Measurements from ENCODE around the gene PTGES3. TPM values are rescaled to one million over a fixed set of nuclear protein-coding genes. Genes with fewer than 3 reads are reported as not detected.

Gene PTGES3
- total RNA-seq, 1 experiment from 2014 or later: 435 TPM

DNA sequence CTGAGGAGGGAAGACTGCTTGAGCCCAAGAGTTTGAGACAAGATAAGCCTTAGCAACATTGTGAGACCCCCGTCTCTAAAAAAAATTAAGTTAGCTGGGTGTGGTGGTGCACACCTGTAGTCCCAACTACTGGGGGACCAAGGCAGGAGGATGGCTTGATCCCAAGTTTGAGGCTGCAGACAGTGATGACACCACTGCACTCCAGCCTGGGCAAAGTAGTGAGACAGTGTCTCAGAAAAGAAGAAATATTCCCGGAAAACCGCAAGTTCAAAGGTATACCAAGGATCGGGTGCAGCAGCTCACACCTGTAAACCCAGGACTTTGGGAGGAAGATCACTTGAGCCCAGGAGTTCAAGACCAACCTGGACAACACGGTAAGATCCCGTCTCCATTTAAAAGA, 5.8 kb downstream of the PTGES3 start:
- Histone ChIP-seq H3K14ac (ENCODE audit: insufficient read depth, low read length) (no peak overlapping the region), H3K9ac (ENCODE audit: extremely low read depth, insufficient read length, low read length) (no peak overlapping the region), H2BK5ac (ENCODE audit: insufficient read length, low read length) (no peak overlapping the region), H4K91ac (ENCODE audit: insufficient read length, low read depth, low read length) (no peak overlapping the region), H2AK5ac (ENCODE audit: insufficient read length, low read length) (no peak overlapping the region), H3K4ac (ENCODE audit: low read depth, low read length) (no peak overlapping the region), H2AFZ (ENCODE audit: low read length) (no peak overlapping the region), H2BK15ac (ENCODE audit: low read depth, low read length) (no peak overlapping the region), H4K8ac (replicated peaks; ENCODE audit: insufficient read length, low read depth, low read length) (no peak overlapping the region), H3K9me3 (ENCODE audit: control insufficient read depth, low read depth, low read length) (no peaks in the 10 kb centered on the region), H4K5ac (ENCODE audit: insufficient read length, low read depth, low read length) (no peak overlapping the region), H3K79me1 (ENCODE audit: insufficient read depth, low read depth, low read length, poor library complexity, severe bottlenecking) (no peaks in the 10 kb centered on the region), H2BK20ac (ENCODE audit: low read depth, low read length, poor library complexity, severe bottlenecking) (no peak overlapping the region), H4K20me1 (ENCODE audit: control insufficient read depth, insufficient read depth, insufficient read length) (no peaks in the 10 kb centered on the region), H3T11ph (ENCODE audit: low read length) (no peak overlapping the region), H3K27ac (ENCODE audit: insufficient read length, low read depth, low read length) (no peak overlapping the region), H3K79me2 (ENCODE audit: insufficient read depth, low read length) (peaks cover 89% of the 10 kb centered on the region; the same call in 1 of the 2 replicates), H3K4me2 (ENCODE audit: insufficient read depth, insufficient read length, low read length) (no peak overlapping the region), H3K56ac (ENCODE audit: insufficient read length, low read depth, low read length) (no peak overlapping the region), H3K23ac (ENCODE audit: insufficient read length, low read depth, low read length) (no peak overlapping the region), H2BK120ac (ENCODE audit: low read depth, low read length, poor library complexity, severe bottlenecking) (no peak overlapping the region), H3K23me2 (ENCODE audit: insufficient read length, low read depth, low read length, poor library complexity, severe bottlenecking) (peaks cover 3% of the 10 kb centered on the region), H3K27me3 (ENCODE audit: insufficient read depth, low read length) (no peaks in the 10 kb centered on the region), H3K18ac (ENCODE audit: insufficient read length, low read depth, low read length) (no peak overlapping the region), H2BK12ac (ENCODE audit: insufficient read length, low read depth, low read length) (no peak overlapping the region), H3K4me1 (ENCODE audit: insufficient read depth, low read length) (no peaks in the 10 kb centered on the region)
- Mint-ChIP-seq H3K27ac (peak overlapping the region in 1 of 3 experiments; percentile 80; a peak in 1 of 7 replicates), H3K9me3 (peaks cover 0 to 3% of the 10 kb centered on the region in 2 experiments; a peak in 2 of 5 replicates), H3K36me3 (ENCODE audit: insufficient read depth in 1 of 3, low read depth in 3 of 3) (peaks cover 43 to 70% (median 62%) of the 10 kb centered on the region in 3 experiments), H3K4me3 (0 out of 5 replicates have a peak overlapping the region, but pooled peaks of 1 of the 2 experiments have one; percentile 54), H3K27me3 (ENCODE audit: low read depth) (no peaks in the 10 kb centered on the region), H3K4me1 (peaks cover 20 to 27% of the 10 kb centered on the region in 2 experiments)
- peak; percentile 23 for DNase-seq
- no CpG with 5 or more reads among the region's 6 CpGs for WGBS (ENCODE audit: extremely low coverage, insufficient read length, low lambda C conversion rate)
- TF ChIP-seq, protein P1, sequence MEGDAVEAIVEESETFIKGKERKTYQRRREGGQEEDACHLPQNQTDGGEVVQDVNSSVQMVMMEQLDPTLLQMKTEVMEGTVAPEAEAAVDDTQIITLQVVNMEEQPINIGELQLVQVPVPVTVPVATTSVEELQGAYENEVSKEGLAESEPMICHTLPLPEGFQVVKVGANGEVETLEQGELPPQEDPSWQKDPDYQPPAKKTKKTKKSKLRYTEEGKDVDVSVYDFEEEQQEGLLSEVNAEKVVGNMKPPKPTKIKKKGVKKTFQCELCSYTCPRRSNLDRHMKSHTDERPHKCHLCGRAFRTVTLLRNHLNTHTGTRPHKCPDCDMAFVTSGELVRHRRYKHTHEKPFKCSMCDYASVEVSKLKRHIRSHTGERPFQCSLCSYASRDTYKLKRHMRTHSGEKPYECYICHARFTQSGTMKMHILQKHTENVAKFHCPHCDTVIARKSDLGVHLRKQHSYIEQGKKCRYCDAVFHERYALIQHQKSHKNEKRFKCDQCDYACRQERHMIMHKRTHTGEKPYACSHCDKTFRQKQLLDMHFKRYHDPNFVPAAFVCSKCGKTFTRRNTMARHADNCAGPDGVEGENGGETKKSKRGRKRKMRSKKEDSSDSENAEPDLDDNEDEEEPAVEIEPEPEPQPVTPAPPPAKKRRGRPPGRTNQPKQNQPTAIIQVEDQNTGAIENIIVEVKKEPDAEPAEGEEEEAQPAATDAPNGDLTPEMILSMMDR (conservative IDR thresholded peaks at IDR 0.05): no peak

Measured in H9 (cell line).